Measurements from ENCODE around the gene KIF23.
A peak's percentile ranks its signal among the peaks of the same experiment; 100 is the strongest.
"Not testable (repeated sequence)": the region's sequence is repeated elsewhere in the genome, so short reads cannot be mapped to it uniquely, and the experiment has no call there.

KIF23 gene

GRCh38 chr15:69413822-69414700 lies at the start of gene KIF23:
Gene KIF23 (plus strand): TSS chr15:69414349. CDS start chr15:69414466, 117 bp downstream.
- DNase-seq (ENCODE audit: low spot score) = peak; percentile 95

GRCh38 chr15:69367236-69367635 lies 46.9 kb upstream of the KIF23 start:
- DNase-seq (ENCODE audit: low spot score) = no peak

GRCh38 chr15:69369631-69370030 lies 44.5 kb upstream of the KIF23 start:
- DNase-seq (ENCODE audit: low spot score) = no peak

- no peak for DNase-seq (ENCODE audit: low spot score)
Measured at GRCh38 chr15:69373406-69373805, 40.7 kb upstream of the KIF23 start.

- no peak for DNase-seq (ENCODE audit: low spot score)
Measured at GRCh38 chr15:69375151-69375790, 38.9 kb upstream of the KIF23 start.

GRCh38 chr15:69377216-69377970 lies 36.8 kb upstream of the KIF23 start:
- DNase-seq (ENCODE audit: low spot score) = no peak

- DNase-seq (ENCODE audit: low spot score) = peak; percentile 19
Measured at GRCh38 chr15:69380100-69380725, 33.9 kb upstream of the KIF23 start.

GRCh38 chr15:69380726-69381105 lies 33.4 kb upstream of the KIF23 start:
- no peak for DNase-seq (ENCODE audit: low spot score)

- DNase-seq (ENCODE audit: low spot score) = not testable (repeated sequence)
Measured at GRCh38 chr15:69382176-69382575, 32.0 kb upstream of the KIF23 start.

- DNase-seq (ENCODE audit: low spot score) = not testable (repeated sequence)
Measured at GRCh38 chr15:69384066-69384465, 30.1 kb upstream of the KIF23 start.

- DNase-seq (ENCODE audit: low spot score) = no peak
Measured at GRCh38 chr15:69384626-69385598, 29.2 kb upstream of the KIF23 start.

GRCh38 chr15:69385831-69386230 lies 28.3 kb upstream of the KIF23 start:
- no peak for DNase-seq (ENCODE audit: low spot score)

- DNase-seq (ENCODE audit: low spot score) = no peak
Measured at GRCh38 chr15:69386284-69386683, 27.9 kb upstream of the KIF23 start.

- DNase-seq (ENCODE audit: low spot score) = no peak
Measured at GRCh38 chr15:69388260-69388705, 25.9 kb upstream of the KIF23 start.

- no peak for DNase-seq (ENCODE audit: low spot score)
Measured at GRCh38 chr15:69389426-69389825, 24.7 kb upstream of the KIF23 start.

GRCh38 chr15:69390575-69390974 lies 23.6 kb upstream of the KIF23 start:
- no peak for DNase-seq (ENCODE audit: low spot score)

GRCh38 chr15:69391046-69391757 lies 22.9 kb upstream of the KIF23 start:
- DNase-seq (ENCODE audit: low spot score) = peak; percentile 70

GRCh38 chr15:69392352-69392751 lies 21.8 kb upstream of the KIF23 start:
- DNase-seq (ENCODE audit: low spot score) = no peak

- DNase-seq (ENCODE audit: low spot score) = no peak
Measured at GRCh38 chr15:69393831-69394491, 20.2 kb upstream of the KIF23 start.
